ENCODE measurements around the gene ZNF565.
"Not testable (repeated sequence)": the region's sequence is repeated elsewhere in the genome, so short reads cannot be mapped to it uniquely, and the experiment has no call there.

ZNF565 gene

GRCh38 chr19:36214386-36215275, at the start of gene ZNF565, which contains the start of gene ZNF146:
Gene ZNF565, minus strand, starts transcription at chr19:36214665. Its CDS starts 12,680 bp downstream, at chr19:36201985.
Gene ZNF146, plus strand, starts transcription at chr19:36215106. Its CDS starts 21,335 bp downstream, at chr19:36236441.
- DNase-seq (ENCODE audit: low read depth), result peak; percentile 90

DNA sequence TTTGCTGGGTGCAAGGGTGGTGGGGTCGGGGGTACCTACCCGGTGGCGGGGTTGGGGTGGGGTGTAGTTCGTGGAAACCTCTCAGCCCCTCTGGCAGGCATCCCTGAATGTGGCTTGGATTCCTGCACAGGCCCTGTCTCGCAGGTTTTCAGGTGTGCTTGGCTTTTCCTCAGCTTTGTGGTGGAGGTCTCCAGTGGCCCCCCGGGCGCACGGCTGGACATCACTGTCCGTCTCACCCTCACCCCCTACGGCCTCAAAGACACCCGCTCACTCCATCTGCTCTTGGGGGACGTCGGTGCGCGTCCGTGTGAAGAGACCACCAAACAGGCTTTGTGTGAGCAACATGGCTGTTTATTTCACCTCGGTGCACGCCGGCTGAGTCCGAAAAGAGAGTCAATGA, 44.7 kb upstream of the ZNF565 start:
- no peak for DNase-seq (ENCODE audit: low read depth)

- DNase-seq (ENCODE audit: low read depth), result no peak
These were observed 43.8 kb upstream of the ZNF565 start for GRCh38 chr19:36258028-36258875.

- no peak for DNase-seq (ENCODE audit: low read depth)
These were observed 43.0 kb upstream of the ZNF565 start for GRCh38 chr19:36257520-36257876.

GRCh38 chr19:36256853-36257519, 42.5 kb upstream of the ZNF565 start:
- no peak for DNase-seq (ENCODE audit: low read depth)

- DNase-seq (ENCODE audit: low read depth), result no peak
These were observed 41.6 kb upstream of the ZNF565 start for GRCh38 chr19:36256064-36256463.

DNA sequence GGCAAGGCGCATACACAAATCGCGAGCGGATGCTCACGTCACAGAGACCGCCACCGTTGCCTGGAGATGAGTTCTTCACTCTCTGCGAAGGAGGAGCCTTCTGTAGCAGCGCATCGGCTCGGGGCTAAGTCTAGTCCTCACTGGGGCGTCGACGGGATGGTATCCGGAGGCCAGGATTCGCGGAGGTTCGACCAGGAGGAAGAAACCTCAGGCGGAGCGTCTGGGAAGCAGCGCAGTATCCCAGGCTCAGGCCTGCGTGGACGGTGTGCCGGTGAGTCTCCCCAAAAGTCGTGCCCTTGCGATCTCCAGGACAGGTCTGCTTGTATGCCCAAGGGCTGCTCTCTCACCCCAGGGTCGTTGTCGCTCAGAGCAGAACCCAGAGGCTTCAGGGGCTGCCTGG, 40.9 kb upstream of the ZNF565 start:
- no peak for DNase-seq (ENCODE audit: low read depth)

GRCh38 chr19:36254848-36255247, 40.4 kb upstream of the ZNF565 start:
- no peak for DNase-seq (ENCODE audit: low read depth)

GRCh38 chr19:36252047-36252446, 37.6 kb upstream of the ZNF565 start:
- DNase-seq (ENCODE audit: low read depth), result no peak

DNA sequence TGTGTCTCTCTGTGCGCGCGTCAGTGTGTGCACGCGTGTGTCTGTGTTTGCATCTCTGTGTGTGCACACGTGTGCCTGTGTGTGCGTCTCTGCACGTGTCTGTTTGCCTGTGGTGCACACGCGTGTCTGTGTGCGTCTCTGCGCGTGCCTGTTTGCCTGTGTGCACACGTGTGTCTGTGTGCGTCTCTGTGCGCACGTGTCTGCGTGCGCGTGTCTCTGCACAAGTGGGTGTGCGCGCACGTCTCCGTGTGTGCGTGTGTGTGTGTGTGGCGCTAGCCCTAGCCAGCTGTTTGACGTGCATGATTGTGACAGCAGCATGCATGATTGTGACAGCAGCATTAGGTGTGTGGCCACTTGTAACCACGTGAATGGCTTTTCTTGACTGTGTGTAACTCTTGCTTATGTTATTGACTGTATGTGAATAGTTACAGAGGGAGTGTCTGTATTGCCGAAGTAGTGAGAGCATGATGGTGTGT, 31.6 kb upstream of the ZNF565 start:
- no peak for DNase-seq (ENCODE audit: low read depth)

DNA sequence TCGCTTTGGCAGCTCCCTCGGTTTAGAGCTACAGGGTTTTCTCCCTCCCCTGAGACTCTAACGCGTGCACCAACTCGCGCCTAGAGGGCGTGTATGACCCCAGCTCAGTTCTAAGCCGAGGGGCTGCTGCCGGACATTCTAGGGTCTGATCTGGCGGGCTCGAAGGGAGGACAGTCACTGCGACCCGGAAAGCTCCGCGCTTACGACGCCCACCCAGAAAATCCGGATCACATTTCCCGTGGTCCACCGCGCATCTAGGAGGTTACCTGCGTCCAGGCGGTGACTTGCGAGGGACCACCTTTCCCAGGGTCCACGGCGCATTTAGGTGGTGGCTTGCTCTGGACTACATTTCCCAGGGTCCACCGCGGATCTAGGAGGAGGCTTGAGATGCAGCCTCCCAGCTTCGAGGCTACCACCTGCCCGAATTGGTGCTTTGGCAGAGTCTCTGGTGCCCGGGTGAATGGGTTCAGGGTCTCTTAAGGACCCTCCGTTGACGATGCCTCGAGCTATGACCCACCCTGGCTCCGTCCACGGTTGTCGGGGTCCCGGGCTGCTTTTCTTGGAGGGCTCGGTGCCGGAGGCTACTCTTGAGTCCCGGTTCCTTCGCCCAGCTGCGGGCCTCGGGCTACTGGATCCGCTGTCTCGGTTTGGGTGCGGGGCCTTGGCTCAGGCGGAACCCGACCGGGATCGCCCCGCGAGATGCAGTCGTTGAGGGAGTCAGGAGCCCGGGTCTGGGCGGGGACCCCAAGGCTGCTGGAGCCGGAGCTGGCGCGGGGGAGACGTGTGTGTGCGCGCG, 30.9 kb upstream of the ZNF565 start:
- no peak for DNase-seq (ENCODE audit: low read depth)

- DNase-seq (ENCODE audit: low read depth), result no peak
These were observed 29.6 kb upstream of the ZNF565 start for GRCh38 chr19:36244066-36244465.

DNA sequence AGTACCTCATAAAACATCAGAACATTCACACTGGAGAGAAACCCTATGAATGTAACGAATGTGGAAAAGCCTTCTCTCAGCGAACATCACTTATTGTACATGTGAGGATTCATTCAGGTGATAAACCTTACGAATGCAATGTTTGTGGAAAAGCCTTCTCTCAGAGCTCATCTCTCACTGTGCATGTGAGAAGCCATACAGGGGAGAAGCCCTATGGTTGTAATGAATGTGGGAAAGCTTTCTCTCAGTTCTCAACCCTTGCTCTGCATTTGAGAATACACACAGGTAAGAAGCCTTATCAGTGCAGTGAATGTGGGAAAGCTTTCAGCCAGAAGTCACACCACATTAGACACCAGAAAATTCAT, 22.5 kb upstream of the ZNF565 start:
- no peak for DNase-seq (ENCODE audit: low read depth)

GRCh38 chr19:36236304-36236945, 22.0 kb upstream of the ZNF565 start:
- DNase-seq (ENCODE audit: low read depth), result no peak

GRCh38 chr19:36233626-36234025, 19.2 kb upstream of the ZNF565 start:
- DNase-seq (ENCODE audit: low read depth), result not testable (repeated sequence)

DNA sequence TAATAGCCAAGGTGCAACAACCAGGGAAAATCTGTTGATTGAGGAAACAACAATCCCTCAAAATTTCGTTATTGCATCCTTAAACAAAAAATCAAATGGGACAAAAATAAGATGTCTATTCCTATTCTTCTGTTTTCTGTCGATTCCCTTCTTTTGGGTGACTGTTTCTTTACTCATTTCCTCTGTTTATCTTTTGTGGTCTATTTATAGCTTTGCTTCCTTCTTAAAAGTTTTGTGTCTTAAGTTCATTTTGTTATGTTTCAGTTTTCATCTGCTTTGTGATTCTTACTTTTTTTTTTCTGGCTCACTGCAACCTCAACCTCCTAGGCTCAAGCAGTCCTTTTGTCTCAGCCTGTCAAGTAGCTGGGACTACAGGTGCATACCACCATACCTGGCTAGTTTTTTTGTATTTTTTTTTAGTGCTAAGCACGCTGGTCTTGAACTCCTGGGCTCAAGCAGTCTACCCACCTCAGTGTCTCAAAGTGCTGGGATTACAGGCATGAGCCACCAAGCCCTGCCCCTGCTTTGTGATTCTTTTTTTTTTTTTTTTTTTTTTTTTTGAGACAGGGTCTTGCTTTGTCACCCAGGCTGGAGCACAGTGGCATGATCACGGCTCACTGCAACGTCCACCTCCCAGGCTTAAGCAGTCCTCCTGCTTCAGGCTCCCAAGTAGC, 10.9 kb upstream of the ZNF565 start:
- no peak for DNase-seq (ENCODE audit: low read depth)

GRCh38 chr19:36222503-36222902, 8.0 kb upstream of the ZNF565 start:
- no peak for DNase-seq (ENCODE audit: low read depth)

GRCh38 chr19:36221474-36221873, 7.0 kb upstream of the ZNF565 start:
- no peak for DNase-seq (ENCODE audit: low read depth)

GRCh38 chr19:36215276-36216123, 1.0 kb upstream of the ZNF565 start:
- DNase-seq (ENCODE audit: low read depth), result no peak
